Measurements from ENCODE around the gene OGN. TPM values are rescaled to one million over a fixed set of nuclear protein-coding genes. Genes with fewer than 3 reads are reported as not detected.

Gene OGN
- polyA plus RNA-seq, 2 of the 4 experiments (the other 2 are of a cell fraction) = not detected

GRCh38 chr9:92432350-92432749, 28.0 kb upstream of the OGN start:
- no peak overlapping the region for H3K4me2 ChIP-seq
- H3K27ac ChIP-seq = no peak overlapping the region
- no peak overlapping the region for H3K4me3 ChIP-seq
- H3K4me1 ChIP-seq = no peaks in the 10 kb centered on the region
- ATAC-seq (no peak), DNase-seq (ENCODE audit: low read depth in 1 of 2, low spot score in 1 of 2) (no peak), FAIRE-seq (peak; percentile 13)
- WGBS (ENCODE audit: missing lambda C conversion rate) = 80% methylated on average over 5 of the region's 5 CpGs
- no peaks in the 10 kb centered on the region for H3K9me3 ChIP-seq
- ChIA-PET CTCF (interaction anchor here (1.0 kb wide), 1 partner anchor 294 kb away, joined by 4 read pairs; no protein-coding TSS in a partner anchor), POLR2A (no interaction called here)
- TF ChIP-seq SMC3 (IDR thresholded peaks at IDR 0.05) (no peak), POLR2AphosphoS2 (conservative IDR thresholded peaks at IDR 0.05; ENCODE audit: low read length) (no peak), CTCF (IDR thresholded peaks at IDR 0.05) (no peak), RFX5 (IDR thresholded peaks at IDR 0.05) (no peak), EHF (CRISPR knock-in tag; IDR thresholded peaks at IDR 0.05) (no peak), CBX8 (IDR thresholded peaks at IDR 0.05) (no peak), CHD2 (IDR thresholded peaks at IDR 0.05; ENCODE audit: low read length, partially characterized antibody) (no peak), KDM1A (IDR thresholded peaks at IDR 0.05; ENCODE audit: low read depth) (no peak)

- ChIA-PET CTCF (no interaction called here), POLR2A (no interaction called here)
- no peak overlapping the region for H3K27ac ChIP-seq
- ATAC-seq (no peak), DNase-seq (ENCODE audit: low read depth in 1 of 2, low spot score in 1 of 2) (no peak), FAIRE-seq (no peak)
- TF ChIP-seq JUN (IDR thresholded peaks at IDR 0.05) = no peak
- TF ChIP-seq MAZ (IDR thresholded peaks at IDR 0.05; ENCODE audit: borderline replicate concordance, low read depth, low read length) = no peak
- no peak for TF ChIP-seq CBX2 (IDR thresholded peaks at IDR 0.05; ENCODE audit: borderline replicate concordance, low read depth)
- TF ChIP-seq MAFK (IDR thresholded peaks at IDR 0.05; ENCODE audit: partially characterized antibody) = no peak
- TF ChIP-seq TP53 (CRISPR knock-in tag; IDR thresholded peaks at IDR 0.05) = no peak
- TF ChIP-seq ZNF302 (CRISPR knock-in tag; IDR thresholded peaks at IDR 0.05) = no peak
- TF ChIP-seq KDM5A (IDR thresholded peaks at IDR 0.05) = no peak
- no peak for TF ChIP-seq JUNB (IDR thresholded peaks at IDR 0.05)
- H3K4me2 ChIP-seq = no peak overlapping the region
- WGBS (ENCODE audit: missing lambda C conversion rate) = 50% methylated on average over 2 of the region's 2 CpGs
- H3K9me3 ChIP-seq = no peaks in the 10 kb centered on the region
- no peaks in the 10 kb centered on the region for H3K4me1 ChIP-seq
- H3K4me3 ChIP-seq = no peak overlapping the region
Measured at GRCh38 chr9:92429836-92430235, 25.5 kb upstream of the OGN start.

GRCh38 chr9:92426501-92427145, 22.2 kb upstream of the OGN start:
- ATAC-seq (no peak), FAIRE-seq (no peak), DNase-seq (ENCODE audit: low read depth in 1 of 2, low spot score in 1 of 2) (no peak)
- no peaks in the 10 kb centered on the region for H3K9me3 ChIP-seq
- no peak overlapping the region for H3K4me3 ChIP-seq
- no peak overlapping the region for H3K4me2 ChIP-seq
- 89% methylated on average over 5 of the region's 5 CpGs for WGBS (ENCODE audit: missing lambda C conversion rate)
- no peak overlapping the region for H3K27ac ChIP-seq
- CTCF ChIA-PET = no interaction called here
- no peaks in the 10 kb centered on the region for H3K4me1 ChIP-seq
- TF ChIP-seq CBX2 (IDR thresholded peaks at IDR 0.05; ENCODE audit: borderline replicate concordance, low read depth) (no peak), JUNB (IDR thresholded peaks at IDR 0.05) (no peak), GATA3 (IDR thresholded peaks at IDR 0.05; ENCODE audit: borderline replicate concordance) (no peak), PHF8 (IDR thresholded peaks at IDR 0.05; ENCODE audit: borderline replicate concordance, low read depth) (no peak), RCOR1 (IDR thresholded peaks at IDR 0.05; ENCODE audit: low read depth, low read length) (no peak), FOSB (CRISPR knock-in tag; IDR thresholded peaks at IDR 0.05) (no peak), FOSL2 (IDR thresholded peaks at IDR 0.05) (no peak), FOSL2 (CRISPR knock-in tag; IDR thresholded peaks at IDR 0.05) (no peak), NFE2L2 (conservative IDR thresholded peaks at IDR 0.05; ENCODE audit: low read length) (no peak), POLR2A (IDR thresholded peaks at IDR 0.05; ENCODE audit: low read length) (no peak), CHD4 (IDR thresholded peaks at IDR 0.05; ENCODE audit: borderline replicate concordance) (no peak), CTCF (IDR thresholded peaks at IDR 0.05) (no peak)
- POLR2A ChIA-PET = no interaction called here

Measured in A549 (cell line).